ENCODE measurements around the gene SLC19A1.

Gene SLC19A1

DNA sequence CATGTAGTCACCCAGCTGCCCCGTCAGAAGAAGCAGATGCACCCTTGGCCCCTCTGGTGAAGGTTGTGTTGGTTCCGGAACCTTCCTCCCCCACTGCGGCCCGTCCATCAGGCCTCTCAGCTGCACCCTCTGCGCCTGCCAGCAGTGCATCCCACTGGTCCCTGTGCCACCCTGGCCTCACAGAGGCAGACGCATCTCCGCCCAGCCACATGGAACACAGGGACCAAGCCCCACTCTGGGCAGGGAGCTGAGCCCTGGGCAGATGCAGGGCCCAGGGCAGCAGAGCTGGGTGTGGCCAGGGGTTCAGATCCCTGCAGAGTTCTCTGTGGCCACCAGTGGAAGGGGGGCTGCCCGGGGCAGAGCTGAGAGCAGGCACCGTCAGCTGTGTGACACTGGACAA lies 50.6 kb downstream of the SLC19A1 start:
- DNase-seq (ENCODE audit: low read depth) = no peak

DNA sequence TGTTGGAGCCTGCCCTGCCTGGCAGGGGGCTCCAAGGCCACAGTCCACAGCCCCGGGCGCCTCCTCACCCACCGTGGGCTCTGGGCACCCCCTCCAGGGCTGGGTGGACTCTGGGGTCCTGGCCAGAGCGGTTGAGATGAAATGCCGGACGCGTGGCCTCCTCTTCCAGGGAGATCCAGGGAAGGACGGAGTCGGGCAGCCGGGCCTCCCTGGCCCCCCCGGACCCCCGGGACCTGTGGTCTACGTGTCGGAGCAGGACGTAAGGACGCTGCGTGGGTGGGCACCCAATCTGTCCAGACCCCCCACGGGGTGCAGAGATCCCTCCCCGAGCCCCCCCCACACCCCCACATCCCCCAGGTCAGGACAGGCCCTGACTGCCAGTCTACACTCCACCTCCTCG lies 51.2 kb downstream of the SLC19A1 start:
- no peak for DNase-seq (ENCODE audit: low read depth)

DNA sequence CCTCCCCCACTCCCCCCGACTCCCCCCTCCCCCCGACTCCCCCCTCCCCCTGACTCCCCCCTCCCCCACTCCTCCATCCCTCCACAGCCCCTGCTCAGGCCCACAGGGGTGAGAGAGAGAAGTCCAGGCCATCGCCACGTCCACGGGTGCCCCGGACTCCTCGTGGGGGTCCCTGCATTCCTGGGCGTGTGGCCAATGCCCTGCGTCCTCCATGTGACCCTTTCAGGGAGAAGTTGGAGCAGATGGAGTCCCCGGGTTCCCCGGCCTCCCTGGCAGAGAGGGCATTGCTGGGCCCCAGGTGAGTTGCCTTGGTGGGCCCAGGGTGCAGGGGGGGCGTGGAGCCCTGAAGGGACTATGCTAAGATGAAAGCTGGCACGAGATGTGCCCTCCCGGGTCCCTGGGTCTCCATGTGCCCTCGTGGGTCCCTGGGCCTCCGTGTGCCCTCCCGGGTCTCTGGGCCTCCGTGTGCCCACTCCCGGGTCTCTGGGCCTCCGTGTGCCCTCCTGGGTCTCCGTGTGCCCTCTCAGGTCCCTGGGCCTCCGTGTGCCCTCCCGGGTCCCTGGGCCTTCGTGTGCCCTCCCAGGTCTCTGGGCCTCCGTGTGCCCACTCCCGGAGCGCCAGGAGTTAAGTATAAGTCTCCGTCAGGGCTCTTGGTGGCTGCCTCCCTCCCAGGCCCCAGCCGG lies 52.0 kb downstream of the SLC19A1 start:
- no peak for DNase-seq (ENCODE audit: low read depth)

DNA sequence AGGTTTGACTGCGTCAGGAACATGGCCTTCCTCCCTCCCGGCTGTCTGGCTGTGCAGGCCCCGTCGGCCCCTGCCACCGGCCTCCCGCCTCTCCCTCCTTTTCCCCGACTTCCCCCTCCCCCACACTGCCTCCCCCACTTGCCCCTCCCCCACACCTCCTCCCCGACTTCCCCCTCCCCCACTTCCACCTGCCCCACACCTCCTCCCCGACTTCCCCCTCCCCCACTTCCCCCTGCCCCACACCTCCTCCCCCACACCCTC lies 52.6 kb downstream of the SLC19A1 start:
- DNase-seq (ENCODE audit: low read depth) = no peak

DNA sequence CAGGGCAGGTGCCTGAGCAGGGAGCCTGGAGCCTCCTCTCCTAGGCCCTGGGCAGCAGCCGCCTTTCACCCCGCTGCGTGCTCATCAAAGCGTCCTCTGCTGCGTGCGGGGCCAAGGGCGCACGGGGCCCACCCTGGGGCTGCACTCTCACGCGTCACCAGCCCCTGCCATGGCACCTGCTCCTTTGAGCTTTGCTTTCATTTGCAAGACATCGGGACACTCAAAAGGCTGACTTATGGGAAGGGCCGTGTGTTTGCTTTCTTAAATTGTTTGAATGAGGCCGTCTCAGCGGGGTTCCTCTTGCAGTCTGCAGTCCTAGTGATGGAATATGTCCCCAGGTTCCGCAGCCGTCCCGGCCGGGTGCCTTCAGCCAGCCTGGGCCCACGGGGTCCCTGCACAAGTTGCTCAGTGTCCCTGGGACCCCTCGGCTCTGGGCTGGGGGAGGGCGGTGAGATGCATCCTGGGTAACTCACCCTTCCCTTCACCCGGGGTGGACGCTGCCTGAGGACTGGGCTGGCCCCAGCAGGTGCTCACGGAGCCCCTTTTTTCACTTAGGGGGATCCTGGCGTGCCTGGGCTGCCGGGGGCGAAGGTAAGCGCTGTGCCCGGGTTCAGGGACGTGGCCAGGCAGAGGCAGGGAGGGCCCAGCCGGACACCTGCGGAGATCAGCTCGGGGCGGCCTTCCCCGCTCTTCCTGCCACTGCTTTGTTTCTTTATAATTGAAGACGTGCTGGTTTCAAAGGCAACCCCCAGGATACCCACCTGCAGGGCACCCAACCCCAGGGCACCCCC lies 53.1 kb downstream of the SLC19A1 start:
- no peak for DNase-seq (ENCODE audit: low read depth)

DNA sequence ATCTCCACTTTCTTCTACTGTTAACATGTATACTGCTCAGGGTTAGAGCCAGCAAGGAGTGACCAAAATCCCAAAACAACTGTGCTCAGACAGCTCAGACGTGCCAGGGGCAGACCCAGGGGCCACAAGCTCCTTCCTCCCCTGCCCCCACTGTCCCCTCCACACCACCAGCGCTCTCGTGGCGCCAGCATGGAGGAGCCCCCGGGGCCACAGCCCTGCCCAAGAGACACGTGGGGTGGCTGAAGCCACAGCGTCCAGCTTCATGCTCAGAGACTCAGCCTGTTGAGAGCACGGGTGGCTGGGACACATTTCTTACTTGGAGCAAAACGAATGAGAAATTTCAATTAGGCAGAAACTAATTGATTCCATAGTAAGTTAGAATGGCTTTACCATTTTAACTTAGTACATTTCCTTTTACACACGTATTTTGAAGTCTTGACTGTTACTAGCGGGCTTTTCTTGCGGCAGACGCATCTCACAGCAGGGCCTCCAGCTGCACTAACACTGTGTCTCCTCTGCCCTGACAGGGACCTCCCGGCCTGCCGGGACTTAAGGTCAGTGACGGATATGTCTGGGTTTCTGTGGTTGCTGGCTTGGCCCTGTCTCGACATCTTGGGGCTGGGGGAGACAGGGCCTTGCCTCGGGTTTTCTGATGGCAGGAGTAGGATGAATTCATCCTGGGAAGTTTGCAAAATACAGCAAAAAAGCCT lies 54.2 kb downstream of the SLC19A1 start:
- DNase-seq (ENCODE audit: low read depth) = no peak

DNA sequence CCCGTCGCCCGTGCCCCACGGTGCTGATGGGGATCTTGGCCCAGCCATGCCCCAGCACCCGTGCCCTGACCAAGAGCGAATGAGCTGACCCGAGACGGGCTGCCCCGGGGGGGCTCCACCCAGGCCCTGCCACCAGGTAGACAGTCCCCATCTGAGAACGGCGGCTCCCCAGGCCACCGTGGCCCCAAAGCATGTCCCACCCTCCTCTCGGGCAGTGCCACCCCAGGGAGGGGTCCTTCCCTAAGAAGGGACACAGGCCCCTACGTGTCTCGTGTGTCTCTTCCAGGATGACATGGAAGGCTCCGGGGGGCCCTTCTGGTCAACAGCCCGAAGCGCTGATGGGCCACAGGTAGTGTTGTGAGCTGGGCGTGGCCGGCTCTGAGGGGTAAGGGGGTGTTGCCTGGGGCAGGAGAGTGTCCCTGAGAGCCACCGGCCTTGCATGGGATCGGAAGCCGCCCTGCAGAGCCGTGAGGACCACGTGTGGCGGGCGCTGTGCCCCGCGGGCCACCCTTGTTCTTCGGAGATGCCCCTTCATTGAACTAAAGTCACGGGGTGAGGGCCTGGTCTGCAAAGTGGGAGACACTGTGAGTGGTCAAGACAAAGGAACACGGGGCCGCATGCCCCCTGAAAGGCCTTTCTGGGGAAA lies 55.0 kb downstream of the SLC19A1 start:
- no peak for DNase-seq (ENCODE audit: low read depth)

DNA sequence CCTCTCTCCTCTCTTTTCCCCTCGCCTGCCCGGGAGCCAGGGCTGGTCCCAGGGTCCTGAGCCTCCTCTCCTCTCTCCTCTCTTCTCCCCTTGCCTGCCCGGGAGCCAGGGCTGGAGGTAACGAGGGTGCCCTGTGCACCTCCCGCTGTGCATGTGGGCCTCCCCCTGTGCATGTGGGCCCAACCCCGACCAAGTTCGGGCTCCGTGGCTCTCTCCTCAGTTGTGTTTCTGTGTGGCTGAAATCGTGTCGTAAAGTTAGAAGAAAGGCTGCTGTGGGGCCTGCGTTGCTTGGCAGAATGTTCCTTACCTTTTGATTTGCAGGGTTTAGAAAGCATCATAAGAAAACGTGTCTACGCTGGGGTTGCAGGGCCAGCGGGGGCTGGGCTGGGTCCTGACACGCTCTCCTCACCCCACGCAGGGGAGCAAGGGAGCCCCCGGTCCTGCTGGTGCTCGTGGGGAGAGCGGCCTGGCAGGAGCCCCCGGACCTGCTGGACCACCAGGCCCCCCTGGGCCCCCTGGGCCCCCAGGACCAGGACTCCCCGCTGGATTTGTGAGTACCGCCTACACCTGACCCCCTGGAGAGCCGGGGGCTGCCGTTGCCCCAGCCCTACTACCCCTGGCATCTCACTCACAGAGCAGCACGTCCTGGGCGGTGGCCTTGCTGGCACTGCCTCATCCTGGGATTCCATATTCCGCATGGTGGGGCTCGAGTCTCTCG lies 55.6 kb downstream of the SLC19A1 start:
- DNase-seq (ENCODE audit: low read depth) = no peak

DNA sequence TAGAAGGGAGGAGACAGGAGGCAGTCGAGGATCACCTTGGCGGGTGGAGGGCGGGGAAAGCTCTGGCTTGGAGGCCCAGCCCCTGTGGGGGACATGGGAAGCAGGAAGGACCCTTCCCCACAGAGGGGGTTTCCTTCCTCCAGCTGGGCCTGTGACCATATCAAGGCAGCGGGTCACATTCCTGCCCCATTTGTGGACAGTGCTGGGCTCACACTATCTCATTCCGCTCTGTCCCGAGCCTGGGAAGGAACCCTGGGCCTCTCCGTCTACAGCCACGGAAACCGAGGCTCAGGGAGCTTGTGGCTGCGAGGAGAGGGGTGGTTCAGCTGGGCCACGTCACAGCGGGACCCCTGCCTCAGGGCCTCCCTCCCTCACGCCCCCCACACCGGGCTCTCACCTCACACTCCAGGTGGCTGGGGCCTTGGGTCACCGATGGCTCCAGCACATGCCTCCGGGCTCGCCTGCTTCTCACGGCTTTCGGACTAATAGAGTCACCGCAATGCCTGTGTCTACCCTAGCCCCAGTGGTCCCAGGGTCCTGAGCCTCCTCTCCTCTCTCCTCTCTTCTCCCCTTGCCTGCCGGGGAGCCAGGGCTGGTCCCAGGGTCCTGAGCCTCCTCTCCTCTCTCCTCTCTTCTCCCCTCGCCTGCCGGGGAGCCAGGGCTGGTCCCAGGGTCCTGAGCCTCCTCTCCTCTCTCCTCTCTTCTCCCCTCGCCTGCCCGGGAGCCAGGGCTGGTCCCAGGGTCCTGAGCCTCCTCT lies 56.4 kb downstream of the SLC19A1 start:
- DNase-seq (ENCODE audit: low read depth) = no peak

DNA sequence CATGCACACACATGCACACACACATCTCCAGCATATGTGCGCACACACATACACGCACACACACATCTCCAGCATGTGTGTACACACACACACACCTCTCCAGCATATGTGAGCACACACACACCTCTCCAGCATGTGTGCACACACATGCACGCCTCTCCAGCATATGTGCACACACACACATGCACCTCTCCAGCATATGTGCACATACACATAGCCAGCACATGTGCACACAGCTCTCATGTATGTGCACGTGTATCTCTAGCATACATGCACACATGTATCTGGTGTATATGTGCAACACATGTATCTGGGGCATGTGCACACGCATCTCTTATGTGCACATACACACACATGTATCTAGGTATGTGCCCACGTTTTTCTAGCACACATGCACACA lies 57.9 kb downstream of the SLC19A1 start:
- DNase-seq (ENCODE audit: low read depth) = no peak

DNA sequence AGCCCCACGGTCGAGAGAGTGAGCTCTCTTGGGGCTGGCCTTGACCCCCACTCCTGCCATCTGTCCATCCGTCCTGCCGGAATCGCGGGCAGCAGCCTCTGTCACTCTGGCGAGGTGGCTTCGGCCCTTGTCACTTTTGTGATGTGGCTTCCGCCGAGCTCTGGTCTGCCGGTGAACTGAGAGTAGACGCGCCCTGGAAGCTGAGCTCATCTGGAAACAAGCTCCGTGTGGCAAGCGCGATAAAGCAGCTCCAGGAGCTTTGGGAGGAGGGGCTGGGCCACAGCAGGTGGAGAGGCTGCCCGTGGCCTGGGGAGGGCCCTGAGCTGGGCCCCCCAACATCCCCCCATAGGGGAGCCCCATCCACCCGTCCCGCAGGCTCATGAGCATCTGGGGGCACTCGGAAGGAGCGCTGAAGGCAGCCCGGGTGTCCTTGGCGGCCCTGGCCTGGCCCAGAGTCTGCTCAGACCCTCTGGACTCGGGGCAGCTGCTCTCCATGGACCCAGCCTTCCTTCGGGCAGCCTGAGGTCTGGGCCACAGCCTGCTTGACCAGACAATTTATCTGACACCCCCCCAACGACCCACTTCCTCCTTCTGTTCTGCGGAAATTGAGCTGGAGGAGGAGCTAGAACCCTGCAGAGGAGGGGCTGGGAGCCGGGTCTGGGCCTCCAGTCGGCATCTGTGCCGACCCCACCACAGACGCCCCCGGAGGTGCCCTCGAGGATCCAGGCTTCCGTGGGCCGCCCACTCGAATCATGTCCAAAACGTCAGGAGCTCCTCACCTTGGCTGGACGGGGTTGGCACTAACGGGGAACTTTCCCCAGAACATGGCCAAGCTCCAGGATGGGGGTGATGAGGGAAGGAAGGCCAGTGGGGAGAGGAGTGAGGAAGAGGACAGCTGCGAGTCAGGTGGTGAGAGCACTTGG lies 59.1 kb downstream of the SLC19A1 start:
- no peak for DNase-seq (ENCODE audit: low read depth)

DNA sequence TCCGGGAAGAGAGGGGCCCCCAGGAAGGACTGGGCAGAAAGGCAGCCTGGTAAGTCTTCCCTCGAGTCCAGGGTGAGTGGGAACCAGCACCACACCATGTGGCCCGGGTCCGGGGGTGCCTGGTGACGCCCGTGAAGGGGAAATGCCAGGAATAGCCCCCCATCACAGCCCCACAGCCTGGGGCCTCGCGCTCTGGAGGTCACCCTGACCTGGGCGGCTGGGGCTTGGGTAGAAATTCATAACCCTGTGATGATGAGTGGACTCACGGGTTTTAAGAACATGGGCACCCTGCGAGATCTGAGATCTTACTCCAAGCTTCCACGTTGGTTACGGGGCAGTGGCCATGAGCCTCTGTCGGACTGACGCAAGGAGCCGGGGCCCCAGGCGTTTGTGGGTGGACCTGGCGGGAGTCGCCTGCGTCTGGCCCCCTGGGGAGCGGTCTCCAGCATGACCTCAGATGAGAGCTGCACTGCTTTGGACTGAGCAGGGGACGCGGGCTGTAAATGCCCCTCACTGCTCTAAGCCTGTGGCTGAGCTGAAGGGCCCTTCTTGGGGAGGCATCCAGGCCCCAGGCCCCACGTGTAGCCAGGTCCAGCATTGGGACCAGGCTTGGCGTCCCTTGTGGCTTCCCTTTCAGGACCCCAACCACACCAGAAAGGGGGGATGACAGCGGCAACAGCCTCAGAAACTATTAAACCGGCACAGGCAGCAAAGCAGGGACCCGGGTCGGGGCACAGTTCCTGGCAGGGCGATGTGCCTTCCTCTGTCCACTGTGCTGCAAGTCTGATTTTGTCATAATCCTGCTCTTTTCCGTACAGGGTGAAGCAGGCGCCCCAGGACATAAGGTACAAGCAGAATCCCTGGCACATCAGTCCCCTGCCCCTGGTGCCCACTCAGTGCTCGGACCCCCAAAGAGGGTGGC lies 60.0 kb downstream of the SLC19A1 start:
- DNase-seq (ENCODE audit: low read depth) = no peak

DNA sequence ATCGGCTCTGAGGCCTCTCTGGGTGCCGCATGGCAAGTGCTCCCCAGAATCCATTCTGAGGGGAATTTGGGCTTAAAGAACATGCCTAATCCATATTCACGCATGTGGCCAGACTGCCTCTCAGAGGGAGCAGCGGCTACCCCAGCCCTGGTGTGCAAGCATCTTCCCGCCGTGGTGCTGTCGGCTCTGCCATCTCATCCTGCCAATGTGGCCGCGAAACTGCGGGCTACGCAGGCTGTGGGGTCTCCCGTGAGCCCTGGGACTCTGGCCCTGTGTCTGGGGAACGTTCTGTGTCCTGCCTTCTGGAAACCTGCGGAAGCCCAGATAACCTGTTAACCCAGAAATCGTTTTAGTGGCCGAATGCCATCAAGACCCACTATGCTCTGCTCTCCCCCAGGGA lies 60.7 kb downstream of the SLC19A1 start:
- DNase-seq (ENCODE audit: low read depth) = no peak

DNA sequence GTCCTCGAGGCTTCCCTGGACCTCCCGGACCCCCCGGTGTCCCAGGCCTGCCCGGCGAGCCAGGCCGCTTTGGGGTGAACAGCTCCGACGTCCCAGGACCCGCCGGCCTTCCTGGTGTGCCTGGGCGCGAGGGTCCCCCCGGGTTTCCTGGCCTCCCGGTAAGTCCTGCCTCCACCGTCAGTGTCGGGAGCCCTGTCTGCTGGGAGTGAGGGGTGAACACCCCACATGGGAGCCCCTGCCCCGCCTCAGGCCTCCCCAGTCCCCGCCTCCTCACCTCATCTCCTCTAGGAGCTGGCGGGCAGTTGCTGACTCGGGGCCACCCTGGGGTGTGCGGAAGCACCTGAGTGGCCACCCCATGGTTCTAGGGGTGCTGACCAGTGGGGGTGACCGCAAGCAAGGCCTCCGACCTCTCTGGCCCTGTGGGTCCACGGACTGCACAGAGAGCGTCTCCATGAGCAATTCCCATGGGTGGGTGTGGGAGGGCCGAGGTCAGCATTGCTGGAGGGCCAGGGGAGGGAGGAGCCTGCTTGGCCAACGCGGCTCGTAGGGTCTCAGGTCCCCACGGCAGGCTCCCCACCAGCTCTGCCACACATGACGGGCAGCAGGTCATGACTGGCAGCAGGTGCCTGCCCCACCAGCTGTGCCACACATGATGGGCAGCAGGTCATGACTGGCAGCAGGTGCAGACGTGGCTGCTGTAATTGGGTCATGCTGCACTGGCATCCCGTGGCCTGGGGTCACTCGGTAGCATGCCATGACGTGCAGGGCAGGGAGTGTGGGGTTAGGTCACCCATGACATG lies 61.3 kb downstream of the SLC19A1 start:
- no peak for DNase-seq (ENCODE audit: low read depth)

DNA sequence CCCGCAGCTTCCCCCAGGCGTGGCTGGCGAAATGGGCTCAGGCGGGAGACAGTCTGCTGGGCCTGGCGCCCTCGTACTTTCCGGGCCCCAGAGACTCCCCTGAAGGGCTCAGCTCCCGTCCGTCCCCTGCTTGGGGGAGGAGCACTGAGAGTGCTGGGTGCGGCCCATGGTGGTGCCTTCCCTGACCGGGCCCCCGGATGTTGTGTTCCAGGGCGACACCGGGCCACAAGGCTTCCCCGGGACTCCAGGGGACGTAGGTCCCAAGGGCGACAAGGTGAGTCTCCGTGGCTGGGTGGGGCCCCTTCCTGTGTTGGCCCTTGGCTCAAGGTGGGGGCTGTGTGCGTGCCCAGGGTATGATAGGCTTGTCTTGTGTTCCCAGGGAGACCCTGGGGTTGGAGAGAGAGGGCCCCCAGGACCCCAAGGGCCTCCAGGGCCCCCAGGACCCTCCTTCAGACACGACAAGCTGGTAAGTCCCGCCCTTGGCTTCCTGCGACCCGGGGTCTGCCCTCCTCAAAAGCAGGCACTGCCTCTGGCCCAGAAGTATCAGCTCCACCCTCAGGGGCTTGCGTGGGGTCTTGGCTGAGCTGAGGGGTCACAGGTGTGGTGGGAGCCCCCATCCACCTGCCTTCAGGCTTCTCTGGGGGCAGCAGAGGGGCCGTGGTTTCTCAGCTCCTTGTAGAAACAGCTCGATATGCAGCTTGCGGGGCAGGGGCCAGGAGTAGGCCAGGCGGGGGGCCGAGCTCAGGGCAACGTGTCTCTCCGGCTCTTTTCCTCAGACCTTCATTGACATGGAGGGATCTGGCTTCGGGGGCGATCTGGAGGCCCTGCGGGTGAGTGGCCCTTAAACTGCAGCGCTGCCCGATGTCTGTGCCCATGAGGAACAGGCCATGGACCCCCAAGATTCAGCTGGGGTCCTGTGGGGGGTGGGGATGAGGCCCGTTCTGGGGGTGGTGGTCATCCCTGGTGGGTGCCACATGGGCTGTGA lies 62.3 kb downstream of the SLC19A1 start:
- DNase-seq (ENCODE audit: low read depth) = no peak

DNA sequence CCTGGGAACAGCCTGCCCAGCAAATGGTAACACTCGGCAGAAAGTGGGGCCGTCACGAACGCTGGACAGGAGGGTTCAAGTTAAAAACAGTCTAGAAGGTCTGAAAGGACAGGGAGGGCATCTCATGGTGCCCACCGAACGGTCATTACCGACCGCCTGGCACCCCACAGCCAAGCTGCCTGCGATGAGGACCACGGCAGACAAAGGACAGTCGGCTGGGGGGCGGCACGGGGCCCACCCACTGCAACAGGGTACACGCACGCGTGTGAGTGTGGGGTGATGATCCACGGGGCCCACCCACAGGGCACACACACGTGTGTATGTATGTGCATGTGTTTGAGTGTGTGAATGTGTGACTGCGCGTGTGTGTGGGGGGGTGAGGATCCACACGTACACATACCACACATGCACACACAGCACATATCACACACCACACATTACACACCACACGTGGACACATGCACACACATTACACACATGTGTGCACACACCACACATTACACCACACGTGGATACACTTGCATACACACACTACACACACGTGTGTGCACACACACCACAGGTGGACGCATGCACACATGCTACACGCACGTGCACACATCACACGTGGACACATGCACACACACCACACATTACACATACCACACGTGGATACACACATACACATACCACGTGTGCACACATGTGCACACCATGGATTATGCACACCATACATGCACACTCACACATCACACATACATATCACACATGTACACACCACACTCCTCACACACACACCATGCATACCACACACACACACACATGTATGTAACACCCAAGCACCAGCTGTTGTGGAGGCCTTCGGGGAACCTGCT lies 63.2 kb downstream of the SLC19A1 start:
- DNase-seq (ENCODE audit: low read depth) = no peak

Measured in stromal cell of bone marrow (primary cell).